Tibial nerve (tissue), 4 donors: ENCODE measurements around the gene ADK. TPM values are rescaled to one million over a fixed set of nuclear protein-coding genes. Genes with fewer than 3 reads are reported as not detected.

Experiments
- DNase-seq, 2 donors: peaks; one replicate each; pipeline ENCODE4 v3.0.0-alpha.2; 2019; ENCODE audit warnings: low spot score in 2 of 2
- H3K27ac ChIP-seq, 4 donors: fragments of 200-600 bp; sonication (generic) in 3 of 4; one replicate each; pipeline ENCODE4 v1.5.1; 2017 to 2019; ENCODE audit warnings: mild to moderate bottlenecking in 1 of 4
- H3K27me3 ChIP-seq, 2 donors: fragments of 200-600 bp; sonication (generic) in 1 of 2; one replicate each; pipeline versions ENCODE4 v1.5.1 to v1.6.0; 2017 to 2019
- H3K36me3 ChIP-seq, 3 donors: fragments of 200-600 bp; sonication (generic); one replicate each; pipeline ENCODE4 v1.5.1; 2018 to 2019
- H3K4me1 ChIP-seq, 4 donors: fragments of 200-600 bp; sonication (generic) in 3 of 4; one replicate each; pipeline ENCODE4 v1.5.1; 2017 to 2019
- H3K4me3 ChIP-seq, 4 donors: fragments of 200-600 bp; sonication (generic) in 3 of 4; one replicate each; pipeline ENCODE4 v1.5.1; 2017 to 2019; ENCODE audit warnings: mild to moderate bottlenecking in 1 of 4, moderate library complexity in 1 of 4
- H3K9me3 ChIP-seq, 4 donors: fragments of 200-600 bp; sonication (generic) in 3 of 4; one replicate each; pipeline ENCODE4 v1.5.1; 2017 to 2019
- EP300 ChIP-seq, 2 donors: sonication (generic); formaldehyde crosslinking; IDR thresholded peaks; one replicate each; pipeline ENCODE4 v1.6.1; 2017; ENCODE audit warnings: antibody characterized with exemption in 2 of 2, mild to moderate bottlenecking in 1 of 2
- POLR2A ChIP-seq, 2 donors: fragments of 450-650 bp; IDR thresholded peaks; one replicate each; pipeline ENCODE4 v1.6.1; 2017; ENCODE audit warnings: antibody characterized with exemption in 2 of 2, mild to moderate bottlenecking in 2 of 2, moderate library complexity in 2 of 2
- WGBS, 2 donors: methylation state at CpG; one replicate each; pipeline ENCODE4 v1.1.5; 2018; 5-methylcytosine and 5-hydroxymethylcytosine counted together
- total RNA-seq, 4 donors: library from RNA; depleted of rRNA; stranded (reverse); fragments of >200 nt; gene quantifications; one replicate each; pipeline ENCODE4 v1.1.0, GENCODE V29; 2016
- TF ChIP-seq, protein P1 (sequence below), 5 experiments: fragments of 200-600 bp in 3 of 5; fragments of 450-650 bp in 2 of 5; sonication (generic) in 3 of 5; IDR thresholded peaks; one replicate each; pipeline ENCODE4 v1.5.1; 2016 to 2019; ENCODE audit warnings: antibody characterized with exemption in 5 of 5, mild to moderate bottlenecking in 3 of 5, moderate library complexity in 2 of 5

The ADK gene
- 10 to 100 TPM; 28.2 to 50.9 (median 34.0) TPM for total RNA-seq

DNA sequence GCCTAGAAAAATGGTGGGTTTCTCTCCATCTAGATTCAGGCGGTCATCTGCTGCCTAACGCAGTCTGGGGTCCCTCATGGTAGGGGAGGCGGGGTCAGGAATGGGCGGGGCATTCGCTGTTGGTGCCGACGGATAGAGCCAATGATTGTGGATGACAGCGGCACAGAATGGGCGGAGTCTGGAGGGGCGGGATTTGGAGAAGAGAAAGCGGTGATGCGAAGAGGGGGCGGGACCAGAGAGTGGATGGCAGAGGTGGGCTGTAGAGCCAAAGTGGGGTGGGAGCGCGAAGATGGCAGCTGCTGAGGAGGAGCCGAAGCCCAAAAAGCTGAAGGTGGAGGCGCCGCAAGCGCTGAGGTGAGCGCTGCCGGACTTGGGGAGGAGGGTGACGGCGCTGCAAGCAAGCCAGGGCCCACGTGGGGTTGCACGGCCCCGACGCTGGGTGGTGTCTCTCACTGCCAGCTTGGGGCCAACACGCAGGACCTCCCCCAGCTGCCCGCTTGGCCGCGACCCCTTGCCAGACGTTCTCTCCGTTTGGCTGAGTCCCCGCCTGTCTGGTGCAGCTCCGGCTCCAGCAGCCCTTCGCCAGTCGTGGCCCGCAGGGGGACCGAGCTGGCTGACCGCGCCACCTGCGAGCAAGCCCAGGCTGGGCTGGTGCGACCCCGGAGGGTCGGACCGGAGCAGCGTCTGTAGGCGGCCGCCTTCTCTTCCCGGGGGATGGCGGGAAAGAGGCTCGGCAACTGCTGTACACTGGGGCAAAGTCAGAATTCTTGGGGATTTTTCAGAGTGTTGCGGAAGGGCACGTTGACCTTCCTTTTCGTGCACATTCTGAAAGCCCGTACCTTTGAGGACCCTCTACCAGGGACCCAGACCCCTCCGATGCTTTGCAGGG is at the start of gene ADK:
ADK (plus strand) TSS at position 232 of the 889 bp plus-strand sequence; CDS start at position 290, 58 bp downstream.
- 1% methylated on average over 31 to 51 of the region's 57 CpGs for WGBS, 2 donors
- Histone ChIP-seq H3K4me1 (peaks cover 3 to 51% (median 18%) of the 10 kb centered on the region in 4 donors), H3K27ac (peak within 1 kb of the TSS; percentile 88 to 93 (median 88)), H3K4me3 (peak within 1 kb of the TSS; percentile 68 to 85 (median 82)), H3K27me3 (no peaks in the 10 kb centered on the region), H3K9me3 (no peaks in the 10 kb centered on the region), H3K36me3 (no peaks in the 10 kb centered on the region)
- TF ChIP-seq, protein P1, sequence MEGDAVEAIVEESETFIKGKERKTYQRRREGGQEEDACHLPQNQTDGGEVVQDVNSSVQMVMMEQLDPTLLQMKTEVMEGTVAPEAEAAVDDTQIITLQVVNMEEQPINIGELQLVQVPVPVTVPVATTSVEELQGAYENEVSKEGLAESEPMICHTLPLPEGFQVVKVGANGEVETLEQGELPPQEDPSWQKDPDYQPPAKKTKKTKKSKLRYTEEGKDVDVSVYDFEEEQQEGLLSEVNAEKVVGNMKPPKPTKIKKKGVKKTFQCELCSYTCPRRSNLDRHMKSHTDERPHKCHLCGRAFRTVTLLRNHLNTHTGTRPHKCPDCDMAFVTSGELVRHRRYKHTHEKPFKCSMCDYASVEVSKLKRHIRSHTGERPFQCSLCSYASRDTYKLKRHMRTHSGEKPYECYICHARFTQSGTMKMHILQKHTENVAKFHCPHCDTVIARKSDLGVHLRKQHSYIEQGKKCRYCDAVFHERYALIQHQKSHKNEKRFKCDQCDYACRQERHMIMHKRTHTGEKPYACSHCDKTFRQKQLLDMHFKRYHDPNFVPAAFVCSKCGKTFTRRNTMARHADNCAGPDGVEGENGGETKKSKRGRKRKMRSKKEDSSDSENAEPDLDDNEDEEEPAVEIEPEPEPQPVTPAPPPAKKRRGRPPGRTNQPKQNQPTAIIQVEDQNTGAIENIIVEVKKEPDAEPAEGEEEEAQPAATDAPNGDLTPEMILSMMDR (IDR thresholded peaks at IDR 0.05) = peak in 4 of 5 experiments; percentile 7 to 76 (median 23)
- TF ChIP-seq EP300 (IDR thresholded peaks at IDR 0.05) (peak in 1 of 2 donors; percentile 87), POLR2A (IDR thresholded peaks at IDR 0.05) (peak; percentile 72 to 90)
- DNase-seq = peak; percentile 100

- H3K4me1 ChIP-seq = no peaks in the 10 kb centered on the region
- no peak overlapping the region for H3K4me3 ChIP-seq
- WGBS, 2 donors = 77 to 80% methylated on average over 11 of the region's 11 CpGs
- DNase-seq = no peak
- TF ChIP-seq POLR2A (IDR thresholded peaks at IDR 0.05) = no peak
- no peak for TF ChIP-seq EP300 (IDR thresholded peaks at IDR 0.05)
- TF ChIP-seq, protein P1 (IDR thresholded peaks at IDR 0.05) = peak in 1 of 5 experiments; percentile 20
- no peaks in the 10 kb centered on the region for H3K9me3 ChIP-seq
- no peak overlapping the region for H3K27ac ChIP-seq
- H3K36me3 ChIP-seq = peaks cover 8 to 99% (median 11%) of the 10 kb centered on the region in 3 donors
- H3K27me3 ChIP-seq = no peaks in the 10 kb centered on the region
Observed at GRCh38 chr10:74103560-74104258, 47.3 kb upstream of the ADK start.

GRCh38 chr10:74104480-74104879 is 46.5 kb upstream of the ADK start:
- 82 to 87% methylated on average over 5 of the region's 5 CpGs for WGBS, 2 donors
- Histone ChIP-seq H3K9me3 (no peaks in the 10 kb centered on the region), H3K36me3 (peaks cover 8 to 99% (median 11%) of the 10 kb centered on the region in 3 donors), H3K4me1 (no peaks in the 10 kb centered on the region), H3K27ac (no peak overlapping the region), H3K4me3 (no peak overlapping the region), H3K27me3 (no peaks in the 10 kb centered on the region)
- DNase-seq = no peak
- no peak for TF ChIP-seq EP300 (IDR thresholded peaks at IDR 0.05)

GRCh38 chr10:74104996-74105395 is 46.0 kb upstream of the ADK start:
- Histone ChIP-seq H3K27me3 (no peaks in the 10 kb centered on the region), H3K4me1 (no peaks in the 10 kb centered on the region), H3K27ac (no peak overlapping the region), H3K9me3 (no peaks in the 10 kb centered on the region), H3K4me3 (no peak overlapping the region), H3K36me3 (peaks cover 8 to 99% (median 11%) of the 10 kb centered on the region in 3 donors)
- WGBS, 2 donors = 74 to 76% methylated on average over 8 of the region's 8 CpGs
- no peak for DNase-seq
- TF ChIP-seq POLR2A (IDR thresholded peaks at IDR 0.05) = no peak

DNA sequence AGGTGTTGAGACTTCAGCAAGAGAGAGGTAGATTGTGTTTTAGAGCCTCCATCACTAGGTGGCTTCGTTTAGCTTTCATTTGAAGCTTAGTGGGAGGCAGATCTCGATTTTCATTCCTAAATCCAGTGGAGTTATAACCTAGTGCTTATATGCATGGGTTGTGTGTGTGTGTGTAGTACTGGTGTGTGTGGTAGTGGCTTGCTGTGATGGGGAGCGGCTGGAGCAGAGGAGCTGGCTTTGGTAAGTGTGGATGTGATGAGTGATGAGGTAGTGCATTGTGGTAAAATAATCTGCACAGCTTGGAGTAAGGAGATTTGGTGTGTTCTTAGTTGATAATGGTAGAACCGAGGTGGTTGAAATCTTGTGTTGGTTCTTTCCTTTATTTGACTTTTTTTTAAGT is 43.6 kb upstream of the ADK start:
- Histone ChIP-seq H3K27ac (no peak overlapping the region), H3K9me3 (no peaks in the 10 kb centered on the region), H3K36me3 (peaks cover 11 to 100% (median 14%) of the 10 kb centered on the region in 3 donors), H3K27me3 (no peaks in the 10 kb centered on the region), H3K4me1 (no peaks in the 10 kb centered on the region), H3K4me3 (no peak overlapping the region)
- DNase-seq = no peak
- TF ChIP-seq EP300 (IDR thresholded peaks at IDR 0.05) = no peak
- TF ChIP-seq, protein P1 (IDR thresholded peaks at IDR 0.05) = no peak
- no peak for TF ChIP-seq POLR2A (IDR thresholded peaks at IDR 0.05)
- 83 to 84% methylated on average over 4 of the region's 4 CpGs for WGBS, 2 donors

DNA sequence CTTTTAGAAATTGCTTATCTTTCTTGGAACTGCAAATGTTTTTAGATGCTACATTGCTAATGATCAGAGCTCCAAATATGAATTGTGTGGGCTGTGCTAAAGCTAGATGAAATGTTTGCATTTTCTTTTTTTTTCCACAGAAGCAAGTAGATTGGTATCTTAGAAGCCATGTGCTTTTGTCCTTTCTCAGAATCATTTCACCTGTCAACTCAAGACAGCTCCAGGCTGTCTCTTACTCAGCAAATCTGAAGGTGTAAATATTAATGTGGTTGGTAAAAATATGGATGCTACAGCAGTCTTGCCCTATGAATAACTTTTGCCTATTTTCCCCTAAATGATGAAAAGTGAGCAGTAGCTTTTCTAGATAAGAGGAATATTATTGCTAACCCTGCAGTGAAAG is 41.6 kb upstream of the ADK start:
- Histone ChIP-seq H3K36me3 (peaks cover 11 to 100% (median 14%) of the 10 kb centered on the region in 3 donors), H3K9me3 (no peaks in the 10 kb centered on the region), H3K27ac (no peak overlapping the region), H3K4me3 (no peak overlapping the region), H3K4me1 (peaks cover 0 to 13% (median 0%) of the 10 kb centered on the region in 4 donors), H3K27me3 (no peaks in the 10 kb centered on the region)
- no peak for DNase-seq
- TF ChIP-seq, protein P1 (IDR thresholded peaks at IDR 0.05) = no peak
- TF ChIP-seq EP300 (IDR thresholded peaks at IDR 0.05) (no peak), POLR2A (IDR thresholded peaks at IDR 0.05) (no peak)
